Activated naive CD4-positive, alpha-beta T cell (primary cell): Measurements from ENCODE around the gene MEAK7.

ENCODE experiments used
- DNase-seq, 4 experiments: peaks; one replicate each; lab custom pipeline; 2025; lab: John Stamatoyannopoulos, UW

MEAK7 gene

GRCh38 chr16:84487358-84487757, 17.1 kb downstream of the MEAK7 start:
- DNase-seq, result no peak

DNA sequence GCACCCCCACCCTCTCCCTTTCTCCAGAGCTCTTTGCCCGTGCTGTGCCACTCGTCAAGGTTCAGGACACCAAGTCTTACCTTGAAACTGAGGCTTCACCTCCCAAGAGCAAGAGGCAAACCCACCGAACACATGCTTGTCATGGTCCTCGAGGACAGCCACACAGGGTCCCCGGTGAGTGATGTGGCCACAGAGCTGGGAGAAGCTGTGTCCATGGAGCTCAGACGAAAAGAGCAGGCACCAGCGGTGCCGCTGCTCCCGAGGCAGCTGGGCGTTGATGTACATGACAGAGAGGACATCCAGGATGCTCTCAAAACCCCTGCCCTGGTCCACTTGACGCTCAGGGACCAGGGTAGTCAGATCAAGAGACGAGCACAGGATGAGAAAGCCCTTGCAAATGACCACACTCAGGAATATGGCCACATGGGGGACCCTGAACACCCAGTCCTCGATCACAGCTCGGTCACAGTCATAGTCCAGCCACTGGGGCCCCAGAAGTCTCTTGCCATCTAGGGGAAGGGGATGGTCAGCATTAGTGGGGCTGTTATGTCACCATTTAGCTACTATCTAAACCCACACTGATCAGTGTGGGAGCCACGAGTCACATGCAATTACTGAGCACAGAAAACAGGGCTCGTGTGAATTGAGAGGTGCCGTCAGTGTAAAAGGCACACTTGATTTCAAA, 17.8 kb downstream of the MEAK7 start:
- no peak for DNase-seq

DNA sequence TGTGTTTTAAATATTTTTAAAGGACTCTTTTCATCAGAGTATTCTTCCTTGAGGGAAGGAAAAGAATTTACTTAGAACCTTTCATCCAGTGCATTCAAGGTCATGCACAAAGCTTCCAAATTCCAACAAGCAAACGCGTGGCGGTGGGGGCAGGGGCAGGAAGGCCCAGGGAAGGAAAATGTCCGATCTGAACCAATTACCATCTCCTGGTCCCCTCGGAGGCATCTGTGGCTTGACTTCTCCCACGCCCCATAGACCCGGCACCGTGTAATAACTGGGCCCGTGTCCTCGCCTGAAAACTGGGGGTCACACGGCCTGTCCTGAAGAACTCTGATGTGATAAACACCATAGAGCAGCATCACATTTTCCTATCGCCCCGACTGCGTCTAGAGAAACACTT, 18.3 kb downstream of the MEAK7 start:
- no peak for DNase-seq

DNA sequence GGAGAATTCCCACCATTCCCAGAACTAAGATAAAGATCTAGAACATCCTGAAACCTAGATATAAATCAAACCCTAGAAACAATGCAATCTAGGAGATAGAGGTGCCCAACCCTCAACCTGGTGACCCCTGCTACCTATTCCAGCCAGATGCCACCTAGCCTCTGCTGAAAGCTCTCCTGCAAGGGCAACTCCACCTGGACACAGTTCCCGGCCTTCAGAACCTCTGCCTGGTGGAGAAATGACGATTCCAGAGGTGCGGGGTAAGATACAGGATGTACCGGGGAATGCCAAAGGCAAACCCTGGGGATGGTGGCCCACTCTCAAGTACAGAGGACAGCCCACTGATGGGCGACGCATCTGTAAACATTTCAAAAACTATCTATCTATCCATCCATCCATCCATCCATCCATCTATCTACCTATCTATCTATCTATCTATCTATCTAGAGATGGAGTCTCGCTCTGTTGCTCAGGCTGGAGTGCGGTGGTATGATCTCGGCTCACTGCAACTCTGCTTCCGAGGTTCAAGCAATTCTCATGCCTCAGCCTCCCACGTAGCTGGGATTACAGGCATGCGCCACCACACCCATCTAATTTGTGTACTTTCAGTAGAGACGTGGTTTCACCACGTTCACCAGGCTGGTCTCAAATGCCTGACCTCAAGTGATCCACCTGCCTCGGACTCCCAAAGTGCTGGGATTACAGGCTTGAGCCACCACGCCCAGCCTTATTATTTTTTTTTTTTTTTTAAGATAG, 19.0 kb downstream of the MEAK7 start:
- no peak for DNase-seq

GRCh38 chr16:84484579-84485254, 19.7 kb downstream of the MEAK7 start:
- peak in 1 of 4 experiments; percentile 7 for DNase-seq

DNA sequence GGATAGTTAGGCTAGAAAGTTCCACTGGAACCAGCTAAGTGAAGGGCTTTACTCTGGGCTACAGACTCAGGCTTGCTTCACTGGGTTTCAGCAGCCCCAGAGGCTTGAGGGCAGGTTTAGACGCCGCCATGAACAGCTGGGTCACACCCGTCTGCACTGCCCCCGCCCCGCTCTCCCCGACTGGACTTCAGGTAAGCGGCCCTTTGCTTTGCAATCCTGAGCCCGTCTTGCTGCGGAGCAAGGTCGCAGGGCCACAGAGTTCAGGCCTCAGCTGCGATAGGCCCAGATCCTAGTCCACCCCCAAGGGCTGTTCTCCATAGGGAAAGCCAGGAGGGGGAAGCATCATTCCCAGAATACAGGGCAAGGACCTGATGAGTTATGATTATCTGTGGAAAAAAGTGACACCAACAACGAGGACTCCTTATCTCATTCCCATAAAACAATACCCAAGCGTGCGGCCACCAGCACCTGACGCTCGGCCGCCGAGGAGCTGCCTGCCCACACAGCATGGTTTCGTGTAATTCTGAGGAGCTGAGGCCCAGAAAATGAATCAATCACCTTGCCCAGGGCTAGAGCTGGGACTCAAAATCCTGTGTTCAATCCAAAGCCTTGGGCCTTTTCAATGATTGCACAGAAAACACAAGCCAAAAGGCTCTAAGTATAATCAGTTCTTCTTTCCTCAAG, 20.4 kb downstream of the MEAK7 start:
- DNase-seq, result no peak

- DNase-seq, result no peak
These were observed 21.2 kb downstream of the MEAK7 start for GRCh38 chr16:84482951-84483881.

- DNase-seq, result no peak
These were observed 22.2 kb downstream of the MEAK7 start for GRCh38 chr16:84482001-84482891.

DNA sequence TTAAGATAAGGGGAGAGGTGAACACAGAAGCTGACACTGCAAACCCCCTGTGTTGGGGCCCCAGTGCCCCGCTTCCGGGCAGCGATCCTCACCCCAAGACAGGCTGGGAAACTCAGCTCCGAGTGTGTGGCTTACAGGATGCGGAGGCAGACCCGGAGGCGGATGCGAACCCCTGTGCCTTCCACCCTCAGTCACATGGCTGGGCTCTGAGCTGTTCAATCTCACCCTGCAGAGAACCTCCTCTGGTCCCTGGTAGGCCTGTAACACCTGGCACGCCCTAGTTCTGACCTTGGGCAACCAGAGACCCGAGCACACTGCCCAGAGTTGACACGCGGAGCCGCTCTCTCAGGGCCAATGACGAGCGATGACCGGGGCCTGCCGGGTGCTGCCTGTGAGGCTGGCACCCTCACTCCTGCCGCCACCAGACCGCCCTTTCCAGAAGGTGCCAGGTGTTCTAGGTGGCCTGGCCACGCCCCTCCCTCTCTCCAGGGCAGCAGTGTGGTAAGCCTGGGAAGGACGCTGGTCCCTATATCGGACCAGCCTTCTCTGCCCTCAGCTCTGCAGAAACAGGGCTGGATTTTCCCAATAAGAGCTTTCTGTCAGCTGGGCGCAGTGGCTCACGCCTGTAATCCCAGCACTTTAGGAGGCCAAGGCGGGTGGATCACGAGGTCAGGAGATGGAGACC, 23.3 kb downstream of the MEAK7 start:
- no peak for DNase-seq

DNA sequence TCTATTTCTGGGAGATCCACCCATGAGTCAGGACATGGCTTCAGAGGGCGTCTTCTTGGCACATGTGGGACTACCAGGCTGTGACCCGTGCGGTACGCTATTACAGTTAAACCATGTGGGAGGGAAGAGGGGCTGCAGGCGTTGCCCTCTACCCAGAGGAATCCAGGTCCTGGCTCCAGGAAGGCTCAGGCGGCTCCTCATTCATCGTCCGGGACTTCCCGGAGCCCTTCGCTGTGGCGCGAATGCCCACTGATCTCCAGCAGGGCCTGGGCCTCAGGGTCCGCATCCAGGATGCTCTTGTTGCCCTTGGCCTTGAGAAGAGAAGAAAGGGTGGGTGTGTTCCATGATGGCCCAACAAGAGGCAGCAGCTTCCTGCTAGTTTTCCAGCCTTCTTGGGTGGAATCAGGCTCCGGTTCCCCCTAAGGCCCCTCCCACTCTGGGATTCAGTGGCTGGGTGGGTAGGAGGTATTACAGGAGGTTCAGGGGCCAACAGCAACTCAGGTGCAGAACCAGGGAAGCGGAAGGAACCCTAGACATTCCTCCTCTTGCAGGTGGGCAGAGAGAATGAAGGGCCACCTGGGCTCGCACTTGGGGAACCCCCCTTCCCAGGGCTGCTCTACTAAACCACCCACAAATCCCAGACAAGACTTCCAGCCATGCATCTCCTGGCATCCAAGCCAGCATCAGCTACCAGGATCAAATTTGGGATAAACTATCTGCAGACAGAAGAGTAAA, 24.6 kb downstream of the MEAK7 start:
- DNase-seq, result no peak

DNA sequence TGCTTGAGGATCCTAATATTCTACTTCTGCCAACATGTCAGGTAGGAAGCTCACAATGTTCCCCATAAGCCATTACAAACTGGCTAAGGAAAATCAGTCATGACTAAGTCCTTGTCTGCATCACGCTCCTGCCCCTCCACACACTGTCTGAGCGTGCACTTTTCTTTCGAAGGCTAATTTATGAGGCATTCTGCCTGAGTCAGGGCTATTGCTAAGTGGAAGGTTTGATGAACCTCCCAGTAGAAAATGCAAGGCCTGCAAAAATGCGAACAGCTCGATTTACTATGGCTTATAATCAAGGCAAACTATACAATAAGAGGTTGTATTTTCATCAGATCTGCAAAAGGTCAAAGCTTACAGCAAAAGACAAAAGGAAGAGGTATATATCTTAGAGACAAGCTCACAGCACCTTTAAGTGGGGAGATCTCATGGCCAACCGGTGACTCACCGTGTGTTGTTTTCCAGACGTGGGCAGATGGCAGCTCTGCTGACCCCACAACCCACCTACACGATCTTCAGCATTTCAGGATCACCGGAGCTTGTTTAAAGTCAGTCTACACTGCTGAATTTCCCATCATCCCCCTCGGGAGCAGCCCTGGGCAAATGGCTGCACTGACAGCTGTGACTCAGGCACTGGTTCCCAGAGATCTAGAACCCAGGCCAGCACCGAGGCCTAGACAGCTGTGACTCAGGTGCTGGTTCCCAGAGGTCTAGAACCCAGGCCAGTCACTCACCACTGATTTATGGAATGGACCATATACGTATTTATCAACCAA, 26.1 kb downstream of the MEAK7 start:
- DNase-seq, result no peak

DNA sequence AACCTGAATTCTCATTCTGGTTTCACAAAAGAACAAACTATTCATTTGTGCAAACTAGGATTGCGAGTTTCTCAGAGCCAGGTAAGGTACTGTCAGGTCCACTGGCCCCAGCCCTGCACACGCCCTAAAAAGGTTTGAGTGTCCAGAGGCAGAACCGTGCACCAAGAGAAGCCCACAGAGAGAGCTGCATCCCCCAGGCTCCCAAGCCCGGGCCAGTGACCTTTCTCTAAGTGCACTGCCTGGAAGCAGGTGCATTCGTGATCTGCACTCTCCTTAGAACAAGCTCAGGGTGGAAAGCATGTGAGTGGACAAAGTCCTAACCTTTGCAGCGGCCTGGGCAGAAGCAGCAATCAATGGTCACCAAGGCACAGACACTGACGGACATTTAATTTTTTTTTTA, 26.8 kb downstream of the MEAK7 start:
- DNase-seq, result no peak

DNA sequence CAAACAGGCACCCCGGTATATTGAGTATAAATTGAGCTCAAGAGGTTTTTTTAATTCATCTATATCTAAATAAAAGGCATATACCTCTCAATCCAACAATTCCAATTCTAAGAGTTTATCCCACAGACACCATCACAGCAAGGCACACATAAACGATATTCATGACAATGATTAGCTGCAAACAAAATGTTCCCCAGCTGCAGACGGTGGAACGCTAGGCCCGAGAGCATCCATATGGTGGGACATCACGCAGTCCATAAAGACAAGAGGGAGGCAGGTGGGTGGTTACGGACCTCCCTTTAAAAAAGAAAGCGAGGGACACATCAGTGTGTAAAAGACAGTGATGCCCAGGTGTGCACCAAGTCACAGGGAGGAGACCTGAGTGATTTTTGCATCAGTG, 28.1 kb downstream of the MEAK7 start:
- DNase-seq, result no peak

DNA sequence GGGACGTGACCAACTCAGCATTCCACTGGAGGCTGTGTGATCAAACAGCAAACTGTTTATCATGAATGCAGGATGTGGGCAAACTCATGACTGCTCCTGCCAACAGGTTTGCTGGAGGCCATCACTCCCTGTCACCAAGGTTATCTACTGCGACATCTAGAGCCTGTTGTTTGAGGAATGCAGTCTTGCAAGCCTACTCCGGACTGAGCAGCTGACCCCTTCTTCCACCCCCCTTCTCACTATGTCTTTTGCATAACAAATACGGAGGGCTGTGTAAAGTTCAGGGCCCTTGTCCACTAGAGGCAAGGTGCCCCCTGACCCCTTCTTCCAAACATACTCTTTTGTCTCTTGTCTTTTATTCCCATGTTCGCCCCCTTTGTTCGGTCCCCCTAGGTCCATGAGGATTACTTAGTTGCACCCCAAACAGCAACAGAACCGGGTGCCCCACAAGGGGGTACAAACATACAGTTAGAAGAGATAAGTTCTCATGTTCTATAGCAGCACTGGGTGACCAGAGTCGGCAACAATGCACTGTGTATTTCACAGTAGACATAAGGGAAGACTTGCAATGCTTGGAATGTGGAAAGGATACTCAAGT, 28.7 kb downstream of the MEAK7 start:
- DNase-seq, result no peak

- no peak for DNase-seq
These were observed 32.5 kb downstream of the MEAK7 start for GRCh38 chr16:84471966-84472365.

DNA sequence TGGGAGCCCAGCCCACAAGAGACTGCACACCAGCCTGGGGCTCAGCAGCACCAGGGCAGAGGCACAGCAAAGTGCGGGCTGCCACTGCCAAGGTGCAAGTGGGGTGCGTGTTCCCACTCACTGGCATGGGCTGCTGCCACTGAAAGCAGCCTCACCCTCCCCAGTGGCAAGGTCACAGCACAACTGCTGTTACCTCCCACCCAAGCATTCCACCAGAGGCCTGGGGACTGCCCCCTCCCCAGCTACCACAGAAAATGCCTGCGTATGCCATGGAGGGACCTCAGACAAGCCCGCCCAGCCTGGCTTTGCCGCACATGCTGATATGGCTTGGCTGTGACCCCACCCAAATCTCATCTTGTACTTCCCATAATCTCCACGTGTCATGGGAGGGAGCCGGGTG, 33.1 kb downstream of the MEAK7 start:
- DNase-seq, result no peak

DNA sequence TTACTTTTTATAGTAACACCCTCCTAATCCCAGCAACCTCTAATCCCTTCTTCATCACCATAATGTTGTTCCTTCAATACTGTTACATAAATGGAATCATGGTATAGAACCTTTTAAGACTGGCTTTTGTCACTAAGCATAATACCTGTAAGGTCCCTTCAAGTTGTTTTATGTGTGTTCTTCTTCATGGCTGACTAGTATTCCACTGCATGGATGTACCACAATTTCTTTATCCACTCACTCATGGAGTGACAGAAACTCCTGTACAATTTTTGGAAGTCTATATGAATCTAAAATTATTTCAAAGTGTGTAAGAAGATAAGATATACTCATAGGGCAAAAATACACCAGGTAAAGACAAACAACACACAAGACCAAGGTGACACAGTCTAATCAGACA, 36.8 kb downstream of the MEAK7 start:
- DNase-seq, result no peak

- DNase-seq, result no peak
These were observed 37.2 kb downstream of the MEAK7 start for GRCh38 chr16:84467256-84467655.
